Measurements from ENCODE around the gene LIPC.

LIPC gene

GRCh38 chr15:58526647-58527192 lies 94.9 kb downstream of the LIPC start:
- Histone ChIP-seq H2BK5ac (ENCODE audit: low read length) (no peak overlapping the region), H4K8ac (ENCODE audit: low read depth, low read length) (no peak overlapping the region), H2AFZ (ENCODE audit: low read length) (no peak overlapping the region), H3K4me1 (ENCODE audit: control insufficient read depth in 2 of 2, insufficient read depth in 1 of 2, low read depth in 1 of 2, low read length in 2 of 2) (no peaks in the 10 kb centered on the region), H3K36me3 (replicated peaks in 1 of 2; ENCODE audit: control insufficient read depth in 2 of 2, insufficient read depth in 2 of 2, low read length in 2 of 2) (no peaks in the 10 kb centered on the region), H2BK120ac (ENCODE audit: low read depth, low read length) (no peak overlapping the region), H2BK12ac (ENCODE audit: low read length) (no peak overlapping the region), H3K79me1 (ENCODE audit: low read depth, low read length) (no peaks in the 10 kb centered on the region), H3K4ac (ENCODE audit: low read length) (no peak overlapping the region), H3K4me3 (ENCODE audit: low read length in 2 of 2) (no peak overlapping the region), H4K91ac (ENCODE audit: low read depth, low read length, poor library complexity) (no peak overlapping the region), H3K18ac (ENCODE audit: low read length) (no peak overlapping the region), H3K27ac (replicated peaks; ENCODE audit: low read length) (no peak overlapping the region), H3K9ac (ENCODE audit: low read depth, low read length, poor library complexity) (no peak overlapping the region), H2BK15ac (ENCODE audit: low read length) (no peak overlapping the region), H3K14ac (ENCODE audit: low read length) (no peak overlapping the region), H3K4me2 (ENCODE audit: insufficient read depth, low read length, poor library complexity, severe bottlenecking) (no peak overlapping the region), H3K23ac (ENCODE audit: low read depth, low read length, poor library complexity) (no peak overlapping the region), H3K9me3 (replicated peaks in 1 of 2; ENCODE audit: control insufficient read depth in 2 of 2, insufficient read depth in 1 of 2, low read depth in 1 of 2, low read length in 2 of 2) (no peaks in the 10 kb centered on the region), H3K27me3 (ENCODE audit: control insufficient read depth in 3 of 3, insufficient read depth in 3 of 3, low read depth in 1 of 3, low read length in 3 of 3) (no peaks in the 10 kb centered on the region), H2AK5ac (ENCODE audit: low read depth, low read length) (no peak overlapping the region)
- DNase-seq (ENCODE audit: low spot score) = no peak
- WGBS, 2 donors (ENCODE audit: extremely low coverage in 2 of 2, insufficient read length in 2 of 2, insufficient replicate concordance in 1 of 2) = no CpG with 5 or more reads among the region's 7 CpGs

- no peak overlapping the region for H2BK120ac ChIP-seq (ENCODE audit: low read depth, low read length)
- no CpG with 5 or more reads among the region's 9 CpGs for WGBS, 2 donors (ENCODE audit: extremely low coverage in 2 of 2, insufficient read length in 2 of 2, insufficient replicate concordance in 1 of 2)
These were observed 95.9 kb downstream of the LIPC start for GRCh38 chr15:58527573-58528187.

GRCh38 chr15:58528188-58528870 lies 96.5 kb downstream of the LIPC start:
- Histone ChIP-seq H3K14ac (ENCODE audit: low read length) (no peak overlapping the region), H3K4me1 (ENCODE audit: control insufficient read depth in 2 of 2, insufficient read depth in 1 of 2, low read depth in 1 of 2, low read length in 2 of 2) (no peaks in the 10 kb centered on the region), H3K4ac (ENCODE audit: low read length) (no peak overlapping the region), H3K18ac (ENCODE audit: low read length) (no peak overlapping the region), H2BK12ac (ENCODE audit: low read length) (no peak overlapping the region), H3K27ac (replicated peaks; ENCODE audit: low read length) (no peak overlapping the region), H3K23ac (ENCODE audit: low read depth, low read length, poor library complexity) (no peak overlapping the region), H3K9me3 (replicated peaks in 1 of 2; ENCODE audit: control insufficient read depth in 2 of 2, insufficient read depth in 1 of 2, low read depth in 1 of 2, low read length in 2 of 2) (no peaks in the 10 kb centered on the region), H3K27me3 (ENCODE audit: control insufficient read depth in 3 of 3, insufficient read depth in 3 of 3, low read depth in 1 of 3, low read length in 3 of 3) (no peaks in the 10 kb centered on the region), H3K79me1 (ENCODE audit: low read depth, low read length) (no peaks in the 10 kb centered on the region), H3K36me3 (replicated peaks in 1 of 2; ENCODE audit: control insufficient read depth in 2 of 2, insufficient read depth in 2 of 2, low read length in 2 of 2) (no peaks in the 10 kb centered on the region), H3K4me2 (ENCODE audit: insufficient read depth, low read length, poor library complexity, severe bottlenecking) (no peak overlapping the region), H2BK5ac (ENCODE audit: low read length) (no peak overlapping the region), H4K8ac (ENCODE audit: low read depth, low read length) (no peak overlapping the region), H3K4me3 (ENCODE audit: low read length in 2 of 2) (no peak overlapping the region), H2BK15ac (ENCODE audit: low read length) (no peak overlapping the region), H2BK120ac (ENCODE audit: low read depth, low read length) (no peak overlapping the region), H2AFZ (ENCODE audit: low read length) (no peak overlapping the region), H4K91ac (ENCODE audit: low read depth, low read length, poor library complexity) (no peak overlapping the region), H2AK5ac (ENCODE audit: low read depth, low read length) (no peak overlapping the region), H3K9ac (ENCODE audit: low read depth, low read length, poor library complexity) (no peak overlapping the region)
- DNase-seq (ENCODE audit: low spot score) = no peak
- WGBS, 2 donors (ENCODE audit: extremely low coverage in 2 of 2, insufficient read length in 2 of 2, insufficient replicate concordance in 1 of 2) = no CpG with 5 or more reads among the region's 12 CpGs

More at GRCh38 chr15:58527573-58528187, 95.9 kb downstream of the LIPC start:
- H3K4me1 ChIP-seq (ENCODE audit: control insufficient read depth in 2 of 2, insufficient read depth in 1 of 2, low read depth in 1 of 2, low read length in 2 of 2) = no peaks in the 10 kb centered on the region
- H3K18ac ChIP-seq (ENCODE audit: low read length) = no peak overlapping the region
- no peak for DNase-seq (ENCODE audit: low spot score)
- no peak overlapping the region for H2BK12ac ChIP-seq (ENCODE audit: low read length)
- no peak overlapping the region for H2BK15ac ChIP-seq (ENCODE audit: low read length)
- H3K4me2 ChIP-seq (ENCODE audit: insufficient read depth, low read length, poor library complexity, severe bottlenecking) = no peak overlapping the region
- no peaks in the 10 kb centered on the region for H3K9me3 ChIP-seq (replicated peaks in 1 of 2; ENCODE audit: control insufficient read depth in 2 of 2, insufficient read depth in 1 of 2, low read depth in 1 of 2, low read length in 2 of 2)
- H3K27me3 ChIP-seq (ENCODE audit: control insufficient read depth in 3 of 3, insufficient read depth in 3 of 3, low read depth in 1 of 3, low read length in 3 of 3) = no peaks in the 10 kb centered on the region
- H4K91ac ChIP-seq (ENCODE audit: low read depth, low read length, poor library complexity) = no peak overlapping the region
- no peak overlapping the region for H2AFZ ChIP-seq (ENCODE audit: low read length)
- no peak overlapping the region for H2BK5ac ChIP-seq (ENCODE audit: low read length)
- H3K4me3 ChIP-seq (ENCODE audit: low read length in 2 of 2) = no peak overlapping the region
- H3K27ac ChIP-seq (replicated peaks; ENCODE audit: low read length) = no peak overlapping the region
- H4K8ac ChIP-seq (ENCODE audit: low read depth, low read length) = no peak overlapping the region
- no peak overlapping the region for H3K23ac ChIP-seq (ENCODE audit: low read depth, low read length, poor library complexity)
- no peak overlapping the region for H3K9ac ChIP-seq (ENCODE audit: low read depth, low read length, poor library complexity)
- H2AK5ac ChIP-seq (ENCODE audit: low read depth, low read length) = no peak overlapping the region
- no peak overlapping the region for H3K4ac ChIP-seq (ENCODE audit: low read length)
- H3K36me3 ChIP-seq (replicated peaks in 1 of 2; ENCODE audit: control insufficient read depth in 2 of 2, insufficient read depth in 2 of 2, low read length in 2 of 2) = no peaks in the 10 kb centered on the region
- no peak overlapping the region for H3K14ac ChIP-seq (ENCODE audit: low read length)
- H3K79me1 ChIP-seq (ENCODE audit: low read depth, low read length) = no peaks in the 10 kb centered on the region

GRCh38 chr15:58529041-58529440 lies 97.2 kb downstream of the LIPC start:
- H3K9me3 ChIP-seq (replicated peaks in 1 of 2; ENCODE audit: control insufficient read depth in 2 of 2, insufficient read depth in 1 of 2, low read depth in 1 of 2, low read length in 2 of 2) = no peaks in the 10 kb centered on the region
- no peak overlapping the region for H2BK5ac ChIP-seq (ENCODE audit: low read length)
- H3K36me3 ChIP-seq (replicated peaks in 1 of 2; ENCODE audit: control insufficient read depth in 2 of 2, insufficient read depth in 2 of 2, low read length in 2 of 2) = no peaks in the 10 kb centered on the region
- H3K14ac ChIP-seq (ENCODE audit: low read length) = no peak overlapping the region
- H4K91ac ChIP-seq (ENCODE audit: low read depth, low read length, poor library complexity) = no peak overlapping the region
- no peak overlapping the region for H2AK5ac ChIP-seq (ENCODE audit: low read depth, low read length)
- no peak overlapping the region for H3K4me2 ChIP-seq (ENCODE audit: insufficient read depth, low read length, poor library complexity, severe bottlenecking)
- H3K27me3 ChIP-seq (ENCODE audit: control insufficient read depth in 3 of 3, insufficient read depth in 3 of 3, low read depth in 1 of 3, low read length in 3 of 3) = no peaks in the 10 kb centered on the region
- H3K4ac ChIP-seq (ENCODE audit: low read length) = no peak overlapping the region
- no peak overlapping the region for H3K9ac ChIP-seq (ENCODE audit: low read depth, low read length, poor library complexity)
- no peak overlapping the region for H4K8ac ChIP-seq (ENCODE audit: low read depth, low read length)
- H3K4me3 ChIP-seq (ENCODE audit: low read length in 2 of 2) = no peak overlapping the region
- no peak overlapping the region for H3K27ac ChIP-seq (replicated peaks; ENCODE audit: low read length)
- H3K79me1 ChIP-seq (ENCODE audit: low read depth, low read length) = no peaks in the 10 kb centered on the region
- no peak for DNase-seq (ENCODE audit: low spot score)
- H3K18ac ChIP-seq (ENCODE audit: low read length) = no peak overlapping the region
- no peak overlapping the region for H3K23ac ChIP-seq (ENCODE audit: low read depth, low read length, poor library complexity)
- no CpG with 5 or more reads among the region's 2 CpGs for WGBS, 2 donors (ENCODE audit: extremely low coverage in 2 of 2, insufficient read length in 2 of 2, insufficient replicate concordance in 1 of 2)
- H2AFZ ChIP-seq (ENCODE audit: low read length) = no peak overlapping the region
- H2BK120ac ChIP-seq (ENCODE audit: low read depth, low read length) = no peak overlapping the region
- H2BK15ac ChIP-seq (ENCODE audit: low read length) = no peak overlapping the region
- no peaks in the 10 kb centered on the region for H3K4me1 ChIP-seq (ENCODE audit: control insufficient read depth in 2 of 2, insufficient read depth in 1 of 2, low read depth in 1 of 2, low read length in 2 of 2)
- no peak overlapping the region for H2BK12ac ChIP-seq (ENCODE audit: low read length)

Measured in neuronal stem cell (in vitro differentiated cells).